Tibial artery (tissue), 4 donors: ENCODE measurements around the gene SRRM2.

Experiments used
- DNase-seq, 2 donors: peaks; one replicate each; pipeline ENCODE4 v3.0.0-alpha.2; 2019
- H3K27ac ChIP-seq, 2 donors: fragments of 200-600 bp; sonication (generic) in 1 of 2; 1 replicate in 1 of 2; 2 replicates in 1 of 2; pipeline ENCODE4 v1.5.1; 2018 to 2019; ENCODE audit warnings: mild to moderate bottlenecking in 1 of 2
- H3K27me3 ChIP-seq, 2 donors: fragments of 200-600 bp; sonication (generic) in 1 of 2; one replicate each; pipeline versions ENCODE4 v1.5.1 to v1.6.0; 2016 to 2019
- H3K36me3 ChIP-seq, 3 donors: fragments of 200-600 bp; sonication (generic) in 2 of 3; one replicate each; pipeline ENCODE4 v1.5.1; 2016 to 2019; ENCODE audit warnings: mild to moderate bottlenecking in 2 of 3
- H3K4me1 ChIP-seq, 4 donors: fragments of 200-600 bp; sonication (generic) in 2 of 4; 1 replicate in 3 of 4; 2 replicates in 1 of 4; pipeline ENCODE4 v1.5.1; 2016 to 2019
- H3K4me3 ChIP-seq, 2 donors: fragments of 200-600 bp; sonication (generic) in 1 of 2; 1 replicate in 1 of 2; 2 replicates in 1 of 2; pipeline ENCODE4 v1.5.1; 2018 to 2019; ENCODE audit warnings: mild to moderate bottlenecking in 2 of 2
- H3K9me3 ChIP-seq, 3 donors: fragments of 200-600 bp; sonication (generic) in 1 of 3; one replicate each; pipeline ENCODE4 v1.5.1; 2016 to 2019
- intact Hi-C: fragments of 100-400 bp; cut with DNase I; formaldehyde crosslinking; loops from one replicate; pipeline ENCODE4 v1.15.0; 2023; ENCODE audit warnings: low total_unique reads
- TF ChIP-seq, protein P1 (sequence below), 2 experiments: fragments of 200-600 bp in 1 of 2; fragments of 450-650 bp in 1 of 2; IDR thresholded peaks; one replicate each; pipeline ENCODE4 v1.5.1; 2017 to 2019; ENCODE audit warnings: antibody characterized with exemption in 2 of 2, mild to moderate bottlenecking in 1 of 2, moderate library complexity in 1 of 2

SRRM2 gene

DNA sequence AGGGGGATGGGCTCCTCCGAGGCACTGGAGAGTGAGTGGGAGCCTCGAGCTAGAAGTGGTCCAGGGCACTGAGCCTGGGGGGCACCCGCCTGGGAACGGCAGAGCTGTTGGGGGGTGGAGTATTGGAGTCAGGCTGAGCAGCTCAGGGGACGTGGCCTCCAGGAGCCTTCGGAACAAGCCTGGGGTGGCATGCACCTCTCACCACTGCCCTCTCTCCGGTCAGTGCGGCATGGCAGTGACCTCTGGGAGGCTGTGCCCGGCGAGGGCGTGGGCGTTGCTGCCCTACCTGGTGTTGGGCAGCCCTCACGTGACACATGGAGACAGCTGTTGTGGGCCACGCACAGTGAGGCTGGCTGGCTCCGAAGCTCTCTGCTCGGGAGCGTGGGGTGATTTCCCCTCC lies 46.4 kb upstream of the SRRM2 start:
- Histone ChIP-seq H3K36me3 (peaks cover 48 to 93% (median 84%) of the 10 kb centered on the region in 3 donors), H3K27ac (no peak overlapping the region), H3K27me3 (no peaks in the 10 kb centered on the region), H3K4me1 (no peaks in the 10 kb centered on the region), H3K4me3 (no peak overlapping the region), H3K9me3 (no peaks in the 10 kb centered on the region)
- TF ChIP-seq, protein P1, sequence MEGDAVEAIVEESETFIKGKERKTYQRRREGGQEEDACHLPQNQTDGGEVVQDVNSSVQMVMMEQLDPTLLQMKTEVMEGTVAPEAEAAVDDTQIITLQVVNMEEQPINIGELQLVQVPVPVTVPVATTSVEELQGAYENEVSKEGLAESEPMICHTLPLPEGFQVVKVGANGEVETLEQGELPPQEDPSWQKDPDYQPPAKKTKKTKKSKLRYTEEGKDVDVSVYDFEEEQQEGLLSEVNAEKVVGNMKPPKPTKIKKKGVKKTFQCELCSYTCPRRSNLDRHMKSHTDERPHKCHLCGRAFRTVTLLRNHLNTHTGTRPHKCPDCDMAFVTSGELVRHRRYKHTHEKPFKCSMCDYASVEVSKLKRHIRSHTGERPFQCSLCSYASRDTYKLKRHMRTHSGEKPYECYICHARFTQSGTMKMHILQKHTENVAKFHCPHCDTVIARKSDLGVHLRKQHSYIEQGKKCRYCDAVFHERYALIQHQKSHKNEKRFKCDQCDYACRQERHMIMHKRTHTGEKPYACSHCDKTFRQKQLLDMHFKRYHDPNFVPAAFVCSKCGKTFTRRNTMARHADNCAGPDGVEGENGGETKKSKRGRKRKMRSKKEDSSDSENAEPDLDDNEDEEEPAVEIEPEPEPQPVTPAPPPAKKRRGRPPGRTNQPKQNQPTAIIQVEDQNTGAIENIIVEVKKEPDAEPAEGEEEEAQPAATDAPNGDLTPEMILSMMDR (IDR thresholded peaks at IDR 0.05): no peak
- intact Hi-C loops: no loop called here
- DNase-seq: no peak

DNA sequence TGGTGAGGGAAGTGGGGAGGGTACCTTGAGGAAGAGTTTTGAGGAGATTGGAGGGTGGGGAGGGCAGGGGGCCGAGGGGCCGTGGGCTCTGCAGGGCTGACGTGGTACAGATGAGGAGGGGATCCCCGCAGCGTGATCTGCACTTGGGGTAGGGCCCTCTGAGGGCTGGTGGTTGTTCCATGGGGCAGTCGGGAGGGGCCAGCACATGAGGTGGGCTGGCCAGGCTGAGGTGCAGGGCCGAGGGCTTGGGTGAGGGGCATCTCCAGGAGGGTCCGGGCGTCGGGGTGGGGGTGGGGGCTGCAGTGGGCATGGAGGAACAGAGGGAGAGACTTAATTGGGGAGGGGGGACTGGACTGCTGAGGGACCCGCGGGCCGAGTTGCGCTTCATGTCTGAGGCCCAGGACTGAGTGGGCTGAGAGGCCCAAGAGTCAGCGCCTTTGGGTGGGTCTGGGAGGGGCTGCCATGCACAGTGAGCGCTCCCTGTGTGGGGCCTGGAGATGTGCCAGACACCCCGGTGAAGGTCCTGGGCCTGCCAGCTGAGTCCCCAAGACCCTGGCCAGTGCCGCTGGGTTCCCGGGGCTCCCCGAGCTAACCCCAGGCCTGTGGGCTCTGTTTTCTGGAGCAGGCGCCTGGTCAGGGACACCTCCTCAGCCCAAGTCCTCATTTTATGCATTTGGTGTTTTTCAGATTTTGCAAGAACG lies 45.7 kb upstream of the SRRM2 start:
- H3K4me1 ChIP-seq: no peaks in the 10 kb centered on the region
- no peak for DNase-seq
- H3K36me3 ChIP-seq: peaks cover 46 to 86% (median 77%) of the 10 kb centered on the region in 3 donors
- no peaks in the 10 kb centered on the region for H3K27me3 ChIP-seq
- intact Hi-C loops: no loop called here
- H3K27ac ChIP-seq: no peak overlapping the region
- H3K9me3 ChIP-seq: no peaks in the 10 kb centered on the region
- no peak overlapping the region for H3K4me3 ChIP-seq
- TF ChIP-seq, protein P1 (IDR thresholded peaks at IDR 0.05): no peak

DNA sequence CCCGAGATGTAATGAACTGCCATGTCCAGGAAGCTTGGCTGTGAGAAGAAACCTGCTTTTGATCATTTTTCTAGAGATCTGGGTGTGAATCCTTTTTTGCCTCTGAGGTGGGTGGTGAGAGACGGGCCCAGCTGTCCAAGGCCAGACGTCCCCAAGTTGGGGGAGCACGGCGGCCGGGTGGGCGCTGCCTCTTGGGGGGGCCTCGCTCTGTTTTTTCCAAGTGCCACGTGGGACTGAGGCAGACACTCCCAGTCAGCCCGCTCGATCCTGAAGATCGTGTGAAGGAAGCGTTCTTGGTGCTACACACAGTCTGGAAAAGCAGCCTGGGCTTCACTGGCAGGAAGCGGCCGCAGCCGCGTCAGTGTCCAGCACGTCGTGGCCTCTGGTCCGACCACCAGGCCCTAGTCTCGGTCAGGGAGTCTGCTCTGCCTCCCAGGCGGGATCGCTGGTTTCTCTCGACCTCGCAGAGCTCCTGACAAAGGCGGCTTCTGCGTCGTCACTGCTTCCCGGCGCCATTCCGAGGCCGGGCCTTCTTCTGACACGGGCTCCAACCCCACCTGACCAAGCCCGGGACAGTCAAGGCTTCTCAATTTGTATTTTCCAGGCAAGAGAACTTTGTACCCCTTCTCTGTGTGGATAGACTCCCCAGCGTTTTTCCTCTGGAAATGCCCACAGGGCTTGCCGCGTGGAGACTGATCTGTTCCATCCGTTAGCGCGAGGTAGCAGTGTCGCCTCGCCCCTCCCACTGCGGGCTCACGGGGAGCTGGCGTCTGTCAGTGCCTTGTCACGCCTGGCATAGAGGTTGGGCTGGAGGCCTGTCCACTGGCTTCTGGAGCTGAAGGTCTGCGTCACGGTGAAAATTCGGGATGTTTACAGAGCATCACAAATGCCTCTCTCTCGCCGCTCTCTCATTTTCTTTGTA lies 44.8 kb upstream of the SRRM2 start:
- H3K4me1 ChIP-seq: no peaks in the 10 kb centered on the region
- H3K36me3 ChIP-seq: peaks cover 37 to 77% (median 68%) of the 10 kb centered on the region in 3 donors

DNA sequence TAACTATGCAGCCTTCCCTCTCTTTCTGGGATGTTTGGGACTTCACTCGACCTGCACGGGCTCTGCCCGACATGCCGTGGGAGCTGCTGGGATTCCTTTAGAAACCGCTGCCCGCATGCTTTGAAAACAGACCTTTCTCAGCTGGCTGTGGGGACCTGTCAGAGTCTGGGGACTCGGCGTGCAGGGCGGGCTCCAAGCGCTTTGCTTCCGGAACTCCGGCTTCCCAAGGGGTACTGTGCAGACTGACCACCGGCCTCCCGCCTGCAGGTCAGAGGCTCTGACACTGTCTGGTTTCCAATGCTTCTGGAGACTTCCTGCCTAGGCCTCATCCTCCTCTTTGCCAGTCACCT lies 44.2 kb upstream of the SRRM2 start:
- no peak overlapping the region for H3K27ac ChIP-seq
- H3K9me3 ChIP-seq: no peaks in the 10 kb centered on the region
- TF ChIP-seq, protein P1 (IDR thresholded peaks at IDR 0.05): no peak
- H3K27me3 ChIP-seq: no peaks in the 10 kb centered on the region
- H3K4me3 ChIP-seq: no peak overlapping the region
- H3K4me1 ChIP-seq: no peaks in the 10 kb centered on the region
- DNase-seq: no peak
- peaks cover 31 to 71% (median 62%) of the 10 kb centered on the region in 3 donors for H3K36me3 ChIP-seq
- intact Hi-C loops: no loop called here

More for the DNA sequence above, 44.8 kb upstream of the SRRM2 start:
- no peaks in the 10 kb centered on the region for H3K9me3 ChIP-seq
- TF ChIP-seq, protein P1 (IDR thresholded peaks at IDR 0.05): no peak
- no peak overlapping the region for H3K27ac ChIP-seq
- intact Hi-C loops: no loop called here
- no peak overlapping the region for H3K4me3 ChIP-seq
- no peak for DNase-seq
- no peaks in the 10 kb centered on the region for H3K27me3 ChIP-seq

DNA sequence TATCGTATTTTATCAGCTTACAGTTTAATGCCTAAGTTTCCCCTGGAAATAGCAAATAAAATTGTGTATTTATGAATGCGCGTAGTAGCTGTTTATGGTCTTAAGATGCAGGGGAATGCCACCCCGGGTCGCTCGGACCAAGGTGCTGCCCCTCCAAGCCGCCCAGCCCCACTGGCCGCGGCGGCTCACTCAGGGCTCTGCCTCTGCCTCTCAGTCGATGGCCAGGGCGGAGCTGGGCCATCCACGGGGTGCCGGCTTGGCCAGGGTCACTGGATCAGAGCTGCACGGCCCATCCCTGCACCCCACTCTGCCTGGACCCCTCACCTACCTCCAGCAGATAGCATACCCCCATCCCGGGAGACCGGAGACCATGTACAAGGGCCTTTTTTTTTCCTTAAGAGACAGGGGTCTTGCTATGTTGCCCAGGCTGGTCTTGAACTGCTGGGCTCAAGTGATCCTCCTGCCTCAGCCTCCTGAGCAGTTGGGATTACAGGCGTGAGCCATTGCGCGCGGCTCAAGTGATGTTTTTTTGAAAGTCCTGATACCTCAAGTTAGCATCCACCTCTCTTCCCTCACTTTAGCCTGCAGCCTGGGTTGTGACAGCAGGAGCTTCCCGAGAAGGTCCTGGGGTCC lies 43.4 kb upstream of the SRRM2 start:
- H3K27ac ChIP-seq: no peak overlapping the region
- no peak overlapping the region for H3K4me3 ChIP-seq
- H3K9me3 ChIP-seq: no peaks in the 10 kb centered on the region
- TF ChIP-seq, protein P1 (IDR thresholded peaks at IDR 0.05): no peak
- H3K36me3 ChIP-seq: peaks cover 30 to 63% (median 56%) of the 10 kb centered on the region in 3 donors
- H3K27me3 ChIP-seq: no peaks in the 10 kb centered on the region
- H3K4me1 ChIP-seq: no peaks in the 10 kb centered on the region
- no peak for DNase-seq
- intact Hi-C loops: no loop called here
